ENCODE results near the gene CCDC116.
"Not testable (repeated sequence)": the region's sequence is repeated elsewhere in the genome, so short reads cannot be mapped to it uniquely, and the experiment has no call there.

Gene CCDC116

DNA sequence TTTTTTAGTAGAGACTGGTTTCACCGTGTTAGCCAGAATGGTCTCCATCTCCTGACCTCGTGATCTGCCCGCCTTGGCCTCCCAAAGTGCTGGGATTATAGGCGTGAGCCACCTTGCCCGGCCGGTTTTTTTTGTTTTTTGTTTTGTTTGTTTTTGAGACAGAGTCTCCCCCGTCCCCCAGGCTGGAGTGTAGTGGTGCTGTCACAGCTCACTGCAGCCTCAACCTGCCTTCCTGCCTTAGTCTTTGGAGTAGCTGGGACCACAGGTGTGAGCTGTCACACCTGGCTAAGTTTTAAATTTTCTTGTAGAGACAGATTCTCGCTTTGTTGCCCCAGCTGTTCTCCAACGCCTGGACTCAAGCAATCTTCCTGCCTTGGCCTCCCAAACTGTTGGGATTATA is 36.5 kb downstream of the CCDC116 start:
- TF ChIP-seq CTCF (IDR thresholded peaks at IDR 0.05; ENCODE audit: control insufficient read depth, extremely low read depth, insufficient read depth) = no peak
- peak overlapping the region; percentile 26 for H3K4me3 ChIP-seq (ENCODE audit: low read depth, low read length)
- peak; percentile 44 for DNase-seq (ENCODE audit: low read depth)

- no peak for TF ChIP-seq CTCF (IDR thresholded peaks at IDR 0.05; ENCODE audit: control insufficient read depth, extremely low read depth, insufficient read depth)
- DNase-seq (ENCODE audit: low read depth) = no peak
- H3K4me3 ChIP-seq (ENCODE audit: low read depth, low read length) = no peak overlapping the region
Measured at GRCh38 chr22:21672107-21672629, 39.6 kb downstream of the CCDC116 start.

DNA sequence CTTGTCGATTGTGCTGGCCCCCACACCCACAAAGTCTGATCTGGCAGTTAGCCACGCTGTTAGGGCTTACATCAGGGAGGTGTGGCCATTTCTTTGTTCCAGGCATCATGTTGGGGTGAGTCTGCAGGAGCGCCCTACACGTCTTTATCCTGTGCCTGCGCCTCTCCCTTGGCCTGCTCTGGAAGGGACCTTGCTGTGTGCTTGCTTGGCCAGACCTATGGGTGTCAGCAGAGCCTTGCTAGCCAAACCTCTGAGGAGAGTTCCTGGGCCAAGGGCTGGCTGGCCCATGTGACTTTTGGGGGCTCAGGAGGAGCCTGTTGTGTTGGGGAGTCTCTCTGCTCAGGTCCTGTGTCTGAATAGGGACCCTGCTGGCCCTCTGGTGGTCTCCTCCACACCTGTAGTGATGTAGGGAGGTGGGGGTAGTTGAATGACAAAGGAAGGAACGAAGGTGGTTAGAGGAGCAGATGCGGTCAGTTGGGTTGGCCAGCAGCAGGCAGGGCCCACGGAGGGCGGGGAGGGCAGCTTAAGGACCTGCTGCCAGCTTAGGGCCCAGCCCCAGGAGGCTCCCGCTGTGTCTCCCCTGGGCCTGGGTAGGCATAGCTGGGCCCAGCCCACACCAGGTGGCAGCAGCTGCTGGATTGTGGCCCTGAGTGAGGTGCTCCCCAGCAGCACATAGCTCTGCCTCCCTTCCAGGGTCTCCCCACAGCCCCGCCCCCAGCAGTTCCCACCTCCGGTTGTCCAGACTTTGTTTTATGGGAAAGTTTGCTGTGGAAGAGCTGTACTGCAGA is 41.2 kb downstream of the CCDC116 start:
- DNase-seq (ENCODE audit: low read depth) = no peak
- no peak overlapping the region for H3K4me3 ChIP-seq (ENCODE audit: low read depth, low read length)

GRCh38 chr22:21674638-21675245 is 42.2 kb downstream of the CCDC116 start:
- TF ChIP-seq CTCF (IDR thresholded peaks at IDR 0.05; ENCODE audit: control insufficient read depth, extremely low read depth, insufficient read depth) = no peak
- no peak overlapping the region for H3K4me3 ChIP-seq (ENCODE audit: low read depth, low read length)
- no peak for DNase-seq (ENCODE audit: low read depth)

More for the DNA sequence above, 41.2 kb downstream of the CCDC116 start:
- TF ChIP-seq CTCF (IDR thresholded peaks at IDR 0.05; ENCODE audit: control insufficient read depth, extremely low read depth, insufficient read depth) = no peak

- H3K4me3 ChIP-seq (ENCODE audit: low read depth, low read length) = no peak overlapping the region
- DNase-seq (ENCODE audit: low read depth) = no peak
- no peak for TF ChIP-seq CTCF (IDR thresholded peaks at IDR 0.05; ENCODE audit: control insufficient read depth, extremely low read depth, insufficient read depth)
Measured at GRCh38 chr22:21677606-21678443, 45.3 kb downstream of the CCDC116 start.

DNA sequence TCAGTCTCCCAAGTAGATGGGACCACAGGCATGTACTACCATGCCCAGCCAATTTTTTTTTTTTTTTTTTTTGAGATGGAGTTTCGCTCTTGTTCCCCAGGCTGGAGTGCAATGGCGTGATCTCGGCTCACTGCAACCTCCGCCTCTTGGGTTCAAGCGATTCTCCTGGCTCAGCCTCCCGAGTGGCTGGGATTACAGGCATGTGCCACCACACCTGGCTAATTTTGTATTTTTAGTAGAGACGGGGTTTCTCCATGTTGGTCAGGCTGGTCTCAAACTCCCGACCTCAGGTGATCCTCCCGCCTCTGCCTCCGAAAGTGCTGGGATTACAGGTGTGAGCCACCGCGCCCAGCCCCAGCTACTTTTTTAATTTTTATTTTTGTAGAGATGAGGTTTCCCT is 46.3 kb downstream of the CCDC116 start:
- DNase-seq (ENCODE audit: low read depth); H3K4me3 ChIP-seq (ENCODE audit: low read depth, low read length): not testable (repeated sequence)

DNA sequence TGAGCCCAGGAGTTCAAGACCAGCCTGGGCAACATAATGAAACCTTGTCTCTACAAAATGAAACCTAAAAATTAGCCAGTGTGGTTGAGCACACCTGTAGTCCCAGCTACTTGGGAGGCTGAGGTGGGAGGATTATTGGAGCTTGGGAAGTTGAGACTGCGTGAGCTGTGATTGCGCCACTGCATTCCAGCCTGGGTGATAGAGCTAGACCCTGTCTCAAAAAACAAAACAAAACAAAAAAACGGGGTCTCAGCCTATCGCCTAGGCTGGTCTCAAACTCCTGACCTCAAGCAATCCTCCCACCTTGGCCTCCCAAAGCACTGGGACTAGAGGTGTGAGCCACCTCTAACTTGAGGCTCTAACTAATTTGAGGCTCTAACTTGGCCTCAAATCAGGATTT is 46.8 kb downstream of the CCDC116 start:
- no peak for TF ChIP-seq CTCF (IDR thresholded peaks at IDR 0.05; ENCODE audit: control insufficient read depth, extremely low read depth, insufficient read depth)
- H3K4me3 ChIP-seq (ENCODE audit: low read depth, low read length) = no peak overlapping the region
- no peak for DNase-seq (ENCODE audit: low read depth)
